ENCODE measurements around the gene PRG3. TPM values are rescaled to one million over a fixed set of nuclear protein-coding genes. Genes with fewer than 3 reads are reported as not detected.

The PRG3 gene
- total and polyA plus RNA-seq, 4 donors: not detected

DNA sequence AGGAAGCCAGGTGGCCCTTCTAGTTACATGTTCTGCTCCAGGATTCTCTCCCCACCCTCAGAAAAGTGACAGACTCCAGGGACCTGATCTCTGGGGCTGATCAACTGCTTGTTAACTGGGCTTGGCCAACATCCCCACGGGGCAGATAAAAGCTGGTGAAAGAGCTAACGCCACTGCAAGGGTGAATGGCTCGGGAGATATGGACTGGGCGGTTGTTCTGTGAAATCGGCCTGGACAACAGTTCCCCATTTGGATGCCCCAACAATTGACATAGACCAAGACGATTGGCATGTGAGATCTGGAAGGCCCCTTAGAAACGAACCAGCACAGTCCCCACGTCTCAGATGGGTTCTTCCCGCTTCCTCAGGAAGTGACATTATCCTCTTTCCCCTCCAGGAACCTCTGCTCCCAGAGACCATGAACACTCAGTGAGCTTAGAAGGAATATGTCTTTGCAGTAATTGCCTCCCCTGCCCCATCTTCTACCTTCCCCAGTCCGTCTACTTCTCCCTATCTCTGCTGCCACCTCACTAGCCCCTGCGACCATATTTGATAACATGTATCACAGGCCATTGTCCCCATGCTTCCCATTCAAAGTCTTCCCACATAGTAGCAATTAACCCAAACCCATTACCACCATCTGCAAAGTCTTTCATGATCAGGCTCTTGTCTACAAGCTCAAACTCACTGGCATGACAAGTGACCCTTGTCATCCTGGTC is 15.1 kb upstream of the PRG3 start:
- intact Hi-C loops (cut with DNase I): no loop called here
- Histone ChIP-seq H3K9me3 (ENCODE audit: control insufficient read depth, low read length) (no peaks in the 10 kb centered on the region), H3K4me3 (ENCODE audit: low read length in 2 of 2) (no peak overlapping the region), H3K27me3 (ENCODE audit: control insufficient read depth in 1 of 2, insufficient read depth in 2 of 2, low read length in 1 of 2) (no peaks in the 10 kb centered on the region), H3K4me1 (ENCODE audit: control insufficient read depth in 1 of 2, insufficient read depth in 2 of 2, low read length in 2 of 2) (no peaks in the 10 kb centered on the region), H3K36me3 (ENCODE audit: control insufficient read depth in 1 of 2, insufficient read depth in 2 of 2, low read length in 1 of 2) (no peaks in the 10 kb centered on the region), H3K27ac (ENCODE audit: low read depth in 1 of 2, low read length in 2 of 2) (no peak overlapping the region)
- DNase-seq (no peak), ATAC-seq (ENCODE audit: low FRiP score) (no peak)
- WGBS, 2 donors: 80 to 81% methylated on average over 11 of the region's 11 CpGs

- no peak for DNase-seq
- no peaks in the 10 kb centered on the region for H3K27me3 ChIP-seq (ENCODE audit: control insufficient read depth in 1 of 2, insufficient read depth in 2 of 2, low read length in 1 of 2)
- H3K27ac ChIP-seq (ENCODE audit: low read depth in 1 of 2, low read length in 2 of 2): no peak overlapping the region
- WGBS, 2 donors: 67 to 74% methylated on average over 4 of the region's 4 CpGs
- no peaks in the 10 kb centered on the region for H3K36me3 ChIP-seq (ENCODE audit: control insufficient read depth in 1 of 2, insufficient read depth in 2 of 2, low read length in 1 of 2)
- no peaks in the 10 kb centered on the region for H3K4me1 ChIP-seq (ENCODE audit: control insufficient read depth in 1 of 2, insufficient read depth in 2 of 2, low read length in 2 of 2)
- intact Hi-C loops (cut with DNase I): no loop called here
- no peak for ATAC-seq (ENCODE audit: low FRiP score)
- no peaks in the 10 kb centered on the region for H3K9me3 ChIP-seq (ENCODE audit: control insufficient read depth, low read length)
- H3K4me3 ChIP-seq (ENCODE audit: low read length in 2 of 2): no peak overlapping the region
Observed at GRCh38 chr11:57394203-57394965, 13.4 kb upstream of the PRG3 start.

DNA sequence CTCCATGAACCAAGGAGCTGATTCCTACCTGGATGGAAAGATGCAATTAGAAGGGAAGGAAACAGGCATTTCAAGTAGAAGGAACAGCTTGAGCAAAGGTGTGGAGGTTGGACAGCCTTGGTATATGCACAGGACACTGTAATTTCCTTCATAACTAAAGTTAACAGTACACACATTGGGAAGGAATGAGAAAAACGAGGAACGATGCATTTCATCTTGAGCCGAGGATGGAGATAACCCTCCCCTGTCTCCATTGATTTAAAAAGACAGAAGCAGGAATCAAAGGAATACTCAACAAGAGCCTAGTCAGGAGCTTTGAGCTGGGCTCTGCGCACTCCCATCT is 11.8 kb upstream of the PRG3 start:
- intact Hi-C loops (cut with DNase I): no loop called here
- no peaks in the 10 kb centered on the region for H3K4me1 ChIP-seq (ENCODE audit: control insufficient read depth in 1 of 2, insufficient read depth in 2 of 2, low read length in 2 of 2)

GRCh38 chr11:57392066-57392762 is 11.3 kb upstream of the PRG3 start:
- Histone ChIP-seq H3K4me1 (ENCODE audit: control insufficient read depth in 1 of 2, insufficient read depth in 2 of 2, low read length in 2 of 2) (no peaks in the 10 kb centered on the region), H3K9me3 (ENCODE audit: control insufficient read depth, low read length) (no peaks in the 10 kb centered on the region), H3K36me3 (ENCODE audit: control insufficient read depth in 1 of 2, insufficient read depth in 2 of 2, low read length in 1 of 2) (no peaks in the 10 kb centered on the region), H3K27me3 (ENCODE audit: control insufficient read depth in 1 of 2, insufficient read depth in 2 of 2, low read length in 1 of 2) (no peaks in the 10 kb centered on the region), H3K27ac (ENCODE audit: low read depth in 1 of 2, low read length in 2 of 2) (no peak overlapping the region), H3K4me3 (ENCODE audit: low read length in 2 of 2) (no peak overlapping the region)
- no peak for ATAC-seq (ENCODE audit: low FRiP score)
- no peak for DNase-seq
- WGBS, 2 donors: 75 to 80% methylated on average over 8 of the region's 8 CpGs
- intact Hi-C loops (cut with DNase I): no loop called here

More for the DNA sequence above, 11.8 kb upstream of the PRG3 start:
- no peaks in the 10 kb centered on the region for H3K9me3 ChIP-seq (ENCODE audit: control insufficient read depth, low read length)
- no peak overlapping the region for H3K27ac ChIP-seq (ENCODE audit: low read depth in 1 of 2, low read length in 2 of 2)
- no peak for DNase-seq
- H3K27me3 ChIP-seq (ENCODE audit: control insufficient read depth in 1 of 2, insufficient read depth in 2 of 2, low read length in 1 of 2): no peaks in the 10 kb centered on the region
- no peak overlapping the region for H3K4me3 ChIP-seq (ENCODE audit: low read length in 2 of 2)
- WGBS, 2 donors: 80 to 83% methylated on average over 4 of the region's 4 CpGs
- no peak for ATAC-seq (ENCODE audit: low FRiP score)
- no peaks in the 10 kb centered on the region for H3K36me3 ChIP-seq (ENCODE audit: control insufficient read depth in 1 of 2, insufficient read depth in 2 of 2, low read length in 1 of 2)

GRCh38 chr11:57391539-57391938 is 10.6 kb upstream of the PRG3 start:
- Histone ChIP-seq H3K4me1 (ENCODE audit: control insufficient read depth in 1 of 2, insufficient read depth in 2 of 2, low read length in 2 of 2) (no peaks in the 10 kb centered on the region), H3K9me3 (ENCODE audit: control insufficient read depth, low read length) (no peaks in the 10 kb centered on the region), H3K36me3 (ENCODE audit: control insufficient read depth in 1 of 2, insufficient read depth in 2 of 2, low read length in 1 of 2) (no peaks in the 10 kb centered on the region), H3K27ac (ENCODE audit: low read depth in 1 of 2, low read length in 2 of 2) (no peak overlapping the region), H3K4me3 (ENCODE audit: low read length in 2 of 2) (no peak overlapping the region), H3K27me3 (ENCODE audit: control insufficient read depth in 1 of 2, insufficient read depth in 2 of 2, low read length in 1 of 2) (no peaks in the 10 kb centered on the region)
- ATAC-seq (ENCODE audit: low FRiP score): no peak
- 63 to 71% methylated on average over 2 of the region's 2 CpGs for WGBS, 2 donors
- no peak for DNase-seq
- intact Hi-C loops (cut with DNase I): no loop called here

GRCh38 chr11:57391111-57391510 is 10.2 kb upstream of the PRG3 start:
- H3K4me1 ChIP-seq (ENCODE audit: control insufficient read depth in 1 of 2, insufficient read depth in 2 of 2, low read length in 2 of 2): no peaks in the 10 kb centered on the region
- H3K36me3 ChIP-seq (ENCODE audit: control insufficient read depth in 1 of 2, insufficient read depth in 2 of 2, low read length in 1 of 2): no peaks in the 10 kb centered on the region
- 87% methylated on average over 3 of the region's 3 CpGs for WGBS, 2 donors
- DNase-seq (no peak), ATAC-seq (ENCODE audit: low FRiP score) (no peak)
- H3K27ac ChIP-seq (ENCODE audit: low read depth in 1 of 2, low read length in 2 of 2): no peak overlapping the region
- H3K4me3 ChIP-seq (ENCODE audit: low read length in 2 of 2): no peak overlapping the region
- H3K9me3 ChIP-seq (ENCODE audit: control insufficient read depth, low read length): no peaks in the 10 kb centered on the region
- no peaks in the 10 kb centered on the region for H3K27me3 ChIP-seq (ENCODE audit: control insufficient read depth in 1 of 2, insufficient read depth in 2 of 2, low read length in 1 of 2)
- intact Hi-C loops (cut with DNase I): no loop called here

- Histone ChIP-seq H3K4me3 (ENCODE audit: low read length in 2 of 2) (no peak within 1 kb of the TSS), H3K4me1 (ENCODE audit: control insufficient read depth in 1 of 2, insufficient read depth in 2 of 2, low read length in 2 of 2) (no peaks in the 10 kb centered on the region), H3K27me3 (ENCODE audit: control insufficient read depth in 1 of 2, insufficient read depth in 2 of 2, low read length in 1 of 2) (no peaks in the 10 kb centered on the region), H3K9me3 (ENCODE audit: control insufficient read depth, low read length) (no peaks in the 10 kb centered on the region), H3K36me3 (ENCODE audit: control insufficient read depth in 1 of 2, insufficient read depth in 2 of 2, low read length in 1 of 2) (no peaks in the 10 kb centered on the region), H3K27ac (ENCODE audit: low read depth in 1 of 2, low read length in 2 of 2) (no peak within 1 kb of the TSS)
- intact Hi-C loops (cut with DNase I): no loop called here
- no peak for ATAC-seq (ENCODE audit: low FRiP score)
- no peak for DNase-seq
- WGBS, 2 donors: 57 to 70% methylated on average over 2 of the region's 2 CpGs
Observed at GRCh38 chr11:57390535-57390934, 9.6 kb upstream of the PRG3 start, which contains the start of gene PRG2. Gene PRG2 (minus strand): TSS chr11:57390650. CDS start chr11:57389944, 706 bp downstream.

GRCh38 chr11:57387289-57388030 is 6.5 kb upstream of the PRG3 start:
- no peaks in the 10 kb centered on the region for H3K27me3 ChIP-seq (ENCODE audit: control insufficient read depth in 1 of 2, insufficient read depth in 2 of 2, low read length in 1 of 2)
- no peaks in the 10 kb centered on the region for H3K36me3 ChIP-seq (ENCODE audit: control insufficient read depth in 1 of 2, insufficient read depth in 2 of 2, low read length in 1 of 2)
- no peak overlapping the region for H3K4me3 ChIP-seq (ENCODE audit: low read length in 2 of 2)
- intact Hi-C loops (cut with DNase I): no loop called here
- H3K27ac ChIP-seq (ENCODE audit: low read depth in 1 of 2, low read length in 2 of 2): no peak overlapping the region
- DNase-seq (no peak), ATAC-seq (ENCODE audit: low FRiP score) (no peak)
- no peaks in the 10 kb centered on the region for H3K4me1 ChIP-seq (ENCODE audit: control insufficient read depth in 1 of 2, insufficient read depth in 2 of 2, low read length in 2 of 2)
- H3K9me3 ChIP-seq (ENCODE audit: control insufficient read depth, low read length): no peaks in the 10 kb centered on the region
- WGBS, 2 donors: 74 to 76% methylated on average over 16 of the region's 16 CpGs
